Measurements from ENCODE around the gene ITPR2.
A peak's percentile ranks its signal among the peaks of the same experiment; 100 is the strongest.
"Not testable (repeated sequence)": the region's sequence is repeated elsewhere in the genome, so short reads cannot be mapped to it uniquely, and the experiment has no call there.

The ITPR2 gene

DNA sequence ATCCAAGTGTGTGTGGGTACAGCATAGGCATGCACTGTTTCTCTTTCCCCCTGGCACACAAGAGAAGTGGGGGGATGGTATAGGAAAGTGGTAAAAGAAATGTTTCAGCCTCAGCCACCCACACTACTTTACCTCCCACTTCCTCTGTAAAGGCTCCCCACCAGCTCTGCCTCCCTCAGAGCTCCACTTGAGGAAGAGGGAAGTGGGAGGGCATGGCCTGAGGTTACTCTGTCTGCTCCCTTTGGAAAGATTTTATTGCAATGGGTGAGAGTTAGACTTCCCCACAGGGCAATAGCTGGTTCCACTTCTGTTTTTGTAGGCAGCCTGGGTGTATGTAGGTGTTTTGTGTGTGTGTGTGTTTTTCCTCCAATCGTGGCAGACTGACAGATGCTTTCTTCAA lies 492.3 kb downstream of the ITPR2 start:
- DNase-seq (ENCODE audit: low read depth): no peak

DNA sequence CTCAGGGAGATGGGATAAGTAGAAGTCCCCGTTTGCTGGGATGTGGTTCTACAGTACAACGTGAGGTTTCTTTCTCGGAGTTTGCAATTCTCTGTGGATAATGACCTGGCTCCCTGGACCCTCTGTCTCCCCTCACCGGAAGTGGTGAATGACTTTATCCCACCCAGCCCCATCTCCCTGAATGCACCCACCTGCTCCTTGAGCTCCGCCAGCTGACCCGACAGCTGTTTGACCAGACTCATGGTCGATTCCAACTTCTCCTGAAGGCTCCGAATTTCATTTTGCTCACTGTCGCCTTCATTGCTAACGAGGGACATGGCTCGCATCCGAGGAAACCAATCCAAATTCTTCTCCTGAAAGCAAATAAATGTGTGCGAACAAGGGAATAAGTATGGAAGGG lies 493.0 kb downstream of the ITPR2 start:
- no peak for DNase-seq (ENCODE audit: low read depth)

DNA sequence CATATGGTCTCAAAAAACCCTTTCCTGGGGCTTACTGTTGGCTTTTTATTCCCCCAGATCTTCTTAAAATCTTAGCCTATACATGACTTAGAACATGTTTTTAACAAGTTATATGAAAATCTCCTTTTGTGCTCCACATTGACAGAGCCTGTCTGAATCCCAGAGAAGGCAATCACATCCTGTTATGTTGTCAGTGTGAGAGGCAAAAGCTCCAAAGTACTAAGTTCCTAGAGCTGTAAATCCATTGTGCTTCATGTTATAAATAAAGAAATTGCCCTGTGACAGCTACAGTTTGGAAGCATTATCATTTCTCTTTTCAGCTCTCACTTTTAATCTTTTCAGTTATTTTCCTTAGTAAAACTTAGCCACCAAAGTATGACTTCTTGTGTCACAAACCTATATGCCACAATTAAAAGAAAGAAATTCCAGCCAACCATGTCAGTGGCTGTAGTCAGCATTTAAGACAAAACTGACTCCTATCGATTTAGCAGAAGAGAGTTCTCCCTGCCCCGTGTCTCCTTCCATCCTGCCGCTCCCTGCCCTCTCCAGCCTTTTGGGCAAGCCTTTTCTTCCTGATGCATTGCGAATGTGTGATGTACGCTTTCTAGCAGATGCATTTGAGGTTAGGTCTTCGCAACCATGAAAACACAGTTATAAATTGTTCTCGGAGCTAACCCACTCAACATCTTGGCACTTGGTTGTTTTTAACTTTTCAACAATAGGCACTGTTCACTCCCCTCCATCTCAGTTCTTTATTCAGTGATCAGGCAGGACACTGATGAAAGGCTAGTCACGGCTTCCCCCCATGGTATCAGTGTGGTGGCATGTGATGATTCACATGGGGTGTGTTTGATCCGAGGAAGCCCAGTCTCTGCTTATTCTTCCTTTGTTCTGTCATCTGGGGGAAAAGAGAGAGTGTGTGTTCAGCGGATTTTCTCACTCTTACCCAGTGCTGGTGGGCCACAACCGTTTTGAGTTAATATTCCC lies 494.1 kb downstream of the ITPR2 start:
- no peak for DNase-seq (ENCODE audit: low read depth)

DNA sequence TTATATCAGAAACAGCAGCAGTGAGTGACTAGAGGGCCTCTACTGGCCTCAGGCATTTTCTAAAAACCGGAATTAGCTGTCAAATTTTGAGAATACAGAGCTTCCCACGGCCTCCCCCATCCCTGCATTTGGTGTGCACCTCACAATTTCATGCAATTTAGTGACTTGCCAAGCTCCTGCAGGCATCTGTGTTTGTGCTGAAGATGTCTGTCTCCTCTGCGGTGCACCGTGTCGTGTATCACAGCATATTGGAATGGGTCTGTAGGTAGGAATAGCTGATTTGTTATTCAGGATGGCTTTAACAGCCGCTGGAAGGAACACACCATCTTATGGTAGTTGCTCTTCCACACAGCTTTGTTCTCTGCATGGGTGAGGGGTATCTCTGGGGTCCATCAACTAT lies 497.3 kb downstream of the ITPR2 start:
- no peak for DNase-seq (ENCODE audit: low read depth)

DNA sequence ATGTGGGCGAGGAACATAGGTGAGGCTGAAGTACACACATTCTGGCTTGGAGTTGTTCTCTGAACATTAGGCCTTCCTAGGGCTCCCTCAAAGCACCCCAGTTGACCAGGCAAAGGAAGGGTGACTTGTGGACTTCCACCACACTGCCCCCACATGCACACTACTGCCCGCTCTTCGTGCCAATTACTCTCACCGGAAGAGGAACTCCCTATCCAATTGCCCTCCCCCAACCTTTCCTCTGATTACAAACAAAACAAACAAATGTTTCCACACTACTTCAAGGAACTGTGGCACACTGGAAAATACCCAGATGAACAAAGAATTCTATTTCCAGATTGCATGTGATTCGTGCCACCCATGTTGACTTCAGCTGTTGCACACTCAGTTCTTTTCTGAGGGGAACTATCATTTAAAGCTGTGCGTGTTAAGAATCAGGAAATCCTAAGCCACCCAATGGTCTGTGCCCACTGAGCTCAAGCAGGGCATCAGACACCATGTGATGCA lies 498.3 kb downstream of the ITPR2 start:
- DNase-seq (ENCODE audit: low read depth): no peak

DNA sequence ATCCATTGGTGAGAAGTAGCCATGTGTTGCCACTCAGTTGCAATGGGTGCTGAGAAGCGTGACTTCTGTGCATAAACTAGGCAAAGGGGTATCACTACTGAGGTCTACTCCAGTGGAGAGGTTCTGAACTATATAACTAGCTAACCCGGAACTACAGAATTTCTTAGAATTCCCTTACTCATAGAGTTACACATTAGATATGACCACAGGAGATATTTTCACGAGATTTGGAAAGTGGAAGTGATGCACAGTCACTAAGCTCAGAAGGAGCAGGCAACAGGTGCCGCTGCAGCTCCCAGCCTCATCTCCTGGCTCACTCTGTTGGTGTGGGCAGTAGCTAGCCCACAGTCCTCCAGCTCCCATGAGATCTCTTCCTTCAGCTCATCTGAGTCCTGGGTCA lies 501.0 kb downstream of the ITPR2 start:
- DNase-seq (ENCODE audit: low read depth): no peak

DNA sequence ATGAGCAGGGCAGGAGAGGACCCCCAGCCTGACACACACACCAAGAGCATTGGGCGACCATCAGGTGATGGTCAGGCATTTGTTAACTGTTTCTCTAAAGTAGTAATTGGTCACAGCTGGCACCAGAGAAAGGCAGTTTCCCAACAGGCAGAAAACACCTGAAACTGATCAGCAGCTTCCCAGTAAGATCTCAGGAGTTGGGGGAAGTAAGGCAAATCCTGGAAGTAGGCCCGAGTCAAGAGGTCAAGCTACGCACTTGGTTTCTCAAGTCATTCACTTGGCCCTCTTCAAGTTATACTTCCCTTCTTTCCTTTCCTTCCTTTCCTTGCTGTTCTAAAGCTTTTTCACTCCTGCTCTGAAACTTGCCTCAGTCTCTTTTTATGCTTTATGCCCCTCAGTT lies 501.9 kb downstream of the ITPR2 start:
- DNase-seq (ENCODE audit: low read depth): no peak

DNA sequence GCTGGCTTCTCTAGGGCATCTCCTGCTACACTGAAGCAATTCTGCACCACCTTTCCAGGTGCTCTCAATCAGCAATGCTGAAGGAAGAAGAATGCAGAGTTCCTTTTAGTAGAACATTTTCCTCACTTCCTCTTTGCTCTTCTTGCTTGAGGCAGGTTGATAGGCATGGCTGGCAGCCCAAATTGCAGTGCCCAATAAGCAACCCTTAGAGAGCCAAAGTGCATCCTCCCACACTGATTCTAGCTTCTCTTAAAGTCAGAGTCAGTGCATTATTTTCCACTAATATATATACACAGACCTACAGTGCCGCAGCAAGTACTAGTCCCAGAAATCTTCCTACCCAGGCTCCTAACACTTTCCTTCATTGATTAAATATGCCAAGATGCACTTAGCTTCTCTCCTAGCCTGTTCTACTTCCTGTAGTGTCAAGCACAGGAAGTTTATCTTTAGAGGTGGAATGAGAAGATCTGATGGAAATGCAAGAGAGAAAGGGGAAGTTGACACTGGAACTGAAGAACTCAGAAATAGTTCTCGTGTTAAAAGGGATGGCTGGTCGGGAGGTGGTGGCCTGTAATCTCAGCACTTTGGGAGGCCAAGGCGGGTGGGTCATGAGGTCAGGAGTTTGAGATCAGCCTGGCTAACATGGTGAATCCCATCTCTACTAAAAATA lies 504.9 kb downstream of the ITPR2 start:
- no peak for DNase-seq (ENCODE audit: low read depth)

DNA sequence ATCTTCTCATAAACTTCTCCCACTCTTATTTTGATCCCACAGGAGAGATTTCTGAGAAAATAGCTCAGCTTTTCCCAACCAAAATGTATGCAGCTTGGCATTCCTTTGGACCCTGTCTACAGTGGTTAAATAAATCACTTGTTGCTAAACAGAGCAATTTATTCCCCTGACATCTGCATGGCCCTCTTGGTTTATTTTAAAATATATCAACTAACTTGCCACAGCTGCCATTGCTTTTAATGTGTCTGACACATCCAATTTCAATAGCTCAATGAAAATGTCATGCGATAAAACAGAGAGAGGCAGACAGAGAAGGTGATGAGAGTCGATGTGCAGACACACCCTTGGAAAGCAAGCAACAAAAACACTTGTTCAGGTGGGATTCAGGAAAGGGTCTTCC lies 509.3 kb downstream of the ITPR2 start:
- no peak for DNase-seq (ENCODE audit: low read depth)

DNA sequence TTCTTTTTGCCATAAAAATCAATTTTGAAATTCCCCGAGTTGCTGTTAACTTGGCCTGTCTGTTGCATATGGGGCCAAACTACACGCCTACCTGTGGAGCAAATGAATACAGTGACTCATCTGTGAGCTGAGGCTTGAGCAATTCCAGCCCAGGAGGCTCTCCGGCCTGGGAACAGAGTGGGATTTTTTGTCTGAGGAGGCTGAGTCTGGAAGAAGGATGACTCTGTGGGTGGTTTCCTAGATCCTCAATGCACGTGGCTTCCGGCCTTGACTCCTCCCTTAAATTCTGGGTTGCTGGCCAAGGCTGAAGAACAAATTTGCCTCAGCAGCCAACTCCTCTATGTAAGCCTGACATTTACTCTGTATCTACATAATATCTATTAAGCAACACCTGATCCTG lies 513.5 kb downstream of the ITPR2 start:
- peak; percentile 83 for DNase-seq (ENCODE audit: low read depth)

DNA sequence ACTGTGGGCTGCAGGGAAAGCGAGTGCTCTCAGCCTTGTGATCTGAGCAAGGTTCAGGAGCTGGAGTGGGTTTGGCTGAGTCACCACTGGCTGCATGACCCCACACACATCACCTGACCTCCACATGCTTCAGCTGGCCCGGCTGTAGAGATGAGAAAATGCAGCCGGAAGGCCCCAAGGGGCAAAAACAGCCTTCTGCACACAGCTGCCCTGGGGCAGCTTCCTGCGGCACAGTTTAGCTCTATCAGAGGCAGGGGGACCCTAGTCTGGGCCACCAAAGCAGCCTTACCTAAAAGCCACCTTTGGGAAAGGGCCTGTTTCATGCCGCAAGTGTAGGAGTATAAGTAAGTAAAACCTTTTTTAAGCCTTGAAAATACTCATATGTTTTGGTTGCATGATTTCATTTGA lies 514.3 kb downstream of the ITPR2 start:
- DNase-seq (ENCODE audit: low read depth): peak; percentile 65

DNA sequence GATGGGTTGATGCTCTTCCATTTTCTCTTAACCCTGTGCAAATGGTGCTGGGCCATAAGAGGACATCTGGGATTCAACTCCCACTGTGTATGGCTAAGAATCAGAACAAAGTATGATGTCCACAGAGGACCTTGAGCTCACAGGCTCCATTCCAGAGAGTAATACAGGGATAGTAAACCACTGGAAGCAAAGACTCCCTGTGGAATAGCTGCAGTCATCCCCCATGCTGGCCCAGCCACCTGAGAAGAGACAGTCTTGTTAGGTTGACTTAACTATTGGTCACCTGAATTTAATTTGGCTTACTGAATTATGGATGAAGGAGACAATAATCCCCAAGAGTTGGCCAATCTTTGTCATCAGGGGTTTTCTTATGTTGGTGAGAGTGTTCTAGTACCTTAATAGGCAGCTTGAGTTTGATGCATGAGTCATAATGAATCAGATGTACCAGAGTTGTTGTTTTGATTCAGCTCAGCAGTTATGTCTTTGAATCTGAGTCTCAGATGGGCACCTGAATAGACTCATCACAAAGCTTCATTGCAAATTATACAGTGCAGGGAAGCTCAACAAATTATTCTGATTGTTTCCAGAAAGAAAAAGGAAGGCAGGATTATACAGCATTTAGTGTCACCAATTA lies 514.9 kb downstream of the ITPR2 start:
- peak; percentile 43 for DNase-seq (ENCODE audit: low read depth)

DNA sequence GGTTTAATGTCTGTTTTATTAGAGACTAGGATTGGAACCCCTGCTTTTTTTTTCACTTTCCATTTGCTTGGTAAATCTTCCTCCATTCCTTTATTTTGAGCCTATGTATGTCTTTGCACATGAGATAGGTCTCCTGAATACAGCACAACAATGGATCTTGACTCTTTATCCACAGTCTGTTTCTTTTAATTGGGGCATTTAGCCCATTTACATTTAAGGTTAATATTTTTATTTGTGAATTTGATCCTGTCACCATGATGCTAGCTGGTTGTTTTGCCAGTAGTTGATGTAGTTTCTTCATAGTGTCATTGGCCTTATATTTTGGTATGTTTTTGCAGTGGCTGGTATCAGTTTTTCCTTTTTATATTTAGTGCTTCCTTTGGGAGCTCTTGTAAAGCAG lies 518.9 kb downstream of the ITPR2 start:
- DNase-seq (ENCODE audit: low read depth): not testable (repeated sequence)

DNA sequence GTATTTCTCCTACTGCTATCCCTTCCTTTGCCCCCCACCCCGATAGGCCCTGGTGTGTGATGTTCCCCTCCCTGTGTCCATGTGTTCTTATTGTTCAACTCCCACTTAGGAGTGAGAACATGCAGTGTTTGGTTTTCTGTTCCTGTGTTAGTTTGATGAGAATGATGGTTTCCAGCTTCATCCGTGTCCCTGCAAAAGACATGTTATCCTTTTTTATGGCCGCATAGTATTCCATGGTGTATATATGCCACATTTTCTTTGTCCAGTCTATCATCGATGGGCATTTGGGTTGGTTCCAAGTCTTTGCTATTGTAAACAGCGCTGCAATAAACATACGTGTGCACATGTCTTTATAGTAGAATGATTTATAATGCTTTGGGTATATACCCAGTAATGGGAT lies 522.5 kb downstream of the ITPR2 start:
- not testable (repeated sequence) for DNase-seq (ENCODE audit: low read depth)

DNA sequence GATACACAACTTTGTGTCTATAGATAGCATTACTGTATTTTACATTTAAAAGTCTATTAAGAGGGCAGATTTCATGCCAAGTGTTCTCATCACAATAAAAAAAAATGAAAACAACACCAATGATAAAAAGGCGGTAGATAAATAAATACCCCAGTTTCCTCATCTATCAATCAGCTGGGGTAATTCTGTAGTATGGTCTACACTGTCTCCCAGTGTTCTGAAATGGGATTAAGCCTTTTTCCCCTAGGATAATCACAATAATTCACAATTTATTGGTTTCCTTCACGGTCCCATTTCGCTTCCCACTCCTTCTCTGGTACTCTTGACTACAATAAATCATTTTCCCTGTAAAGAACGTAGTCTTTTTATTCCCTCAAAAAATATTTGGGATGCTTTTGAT lies 523.4 kb downstream of the ITPR2 start:
- no peak for DNase-seq (ENCODE audit: low read depth)

DNA sequence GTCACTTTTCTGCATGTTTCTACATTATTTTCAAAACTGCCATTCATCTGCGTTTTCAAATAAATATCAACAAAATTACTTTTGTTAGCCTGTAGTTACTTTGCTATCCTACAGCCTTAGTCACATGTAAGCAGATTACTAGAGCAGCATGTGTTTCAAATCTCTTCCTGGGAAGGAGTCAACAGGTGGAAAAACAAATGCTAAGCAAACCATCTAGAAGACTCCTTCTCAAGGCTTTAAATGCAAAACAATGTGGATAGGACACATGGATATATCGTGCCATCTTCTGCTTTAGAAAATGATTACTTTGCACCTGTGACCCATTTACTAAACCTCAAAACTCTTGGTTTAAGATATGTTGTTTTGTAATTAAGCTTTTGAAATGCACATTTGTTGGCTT lies 528.7 kb downstream of the ITPR2 start:
- DNase-seq (ENCODE audit: low read depth): no peak

DNA sequence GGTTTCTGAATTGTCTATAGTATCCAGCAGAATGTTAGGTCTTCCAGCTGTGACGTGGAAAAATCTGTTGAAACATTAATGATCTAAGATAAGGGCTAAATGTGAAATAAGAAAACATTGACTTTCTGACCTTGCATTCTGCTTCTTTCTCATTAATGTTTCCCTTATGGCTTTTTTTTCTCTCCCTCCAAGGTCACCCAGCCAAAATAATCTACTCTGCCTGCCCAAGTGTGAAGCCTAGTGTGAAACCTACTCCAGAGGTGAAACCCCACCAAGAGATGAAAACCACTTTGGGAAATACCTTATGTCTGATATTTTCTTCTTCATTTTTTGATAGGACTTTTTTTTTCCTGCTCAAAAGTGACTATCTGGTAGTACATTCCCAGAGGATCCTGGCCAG lies 529.6 kb downstream of the ITPR2 start:
- no peak for DNase-seq (ENCODE audit: low read depth)

DNA sequence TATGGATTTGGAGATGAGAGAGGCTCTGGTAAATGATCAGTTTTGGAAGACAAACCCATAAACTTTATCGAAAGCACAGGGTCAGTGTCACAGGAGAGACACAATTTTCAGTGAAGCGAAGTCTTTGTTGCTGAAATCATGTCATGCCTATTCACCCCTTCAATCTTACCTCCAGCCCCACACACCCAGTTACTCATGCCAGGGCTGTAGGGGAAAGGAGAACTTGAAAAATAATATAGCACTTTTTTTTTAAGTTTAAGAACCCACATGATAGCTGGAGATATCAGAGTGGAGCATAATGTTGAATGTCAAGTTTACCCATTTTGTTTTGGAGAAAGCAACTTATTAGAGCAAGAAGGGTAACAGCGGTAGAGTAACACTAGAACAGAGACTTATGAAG lies 530.2 kb downstream of the ITPR2 start:
- DNase-seq (ENCODE audit: low read depth): no peak

DNA sequence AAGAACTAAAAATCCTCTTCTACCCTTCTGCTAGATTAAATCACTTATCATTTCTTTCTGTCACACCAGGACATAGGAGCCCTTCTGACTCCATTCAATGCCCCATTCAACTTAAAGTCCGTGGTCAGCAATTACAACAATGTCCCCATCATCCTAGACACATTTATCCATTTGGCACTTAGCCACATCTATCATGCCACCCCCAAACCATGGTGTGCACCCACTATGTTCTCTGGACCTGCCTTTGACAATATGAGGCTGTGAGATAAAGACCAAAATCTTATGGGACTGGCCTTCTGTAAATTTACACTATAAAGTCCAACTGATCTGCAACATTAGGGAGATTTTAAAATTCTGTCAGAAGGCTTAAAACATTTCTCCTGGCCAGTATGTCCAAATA lies 533.2 kb downstream of the ITPR2 start:
- no peak for DNase-seq (ENCODE audit: low read depth)

DNA sequence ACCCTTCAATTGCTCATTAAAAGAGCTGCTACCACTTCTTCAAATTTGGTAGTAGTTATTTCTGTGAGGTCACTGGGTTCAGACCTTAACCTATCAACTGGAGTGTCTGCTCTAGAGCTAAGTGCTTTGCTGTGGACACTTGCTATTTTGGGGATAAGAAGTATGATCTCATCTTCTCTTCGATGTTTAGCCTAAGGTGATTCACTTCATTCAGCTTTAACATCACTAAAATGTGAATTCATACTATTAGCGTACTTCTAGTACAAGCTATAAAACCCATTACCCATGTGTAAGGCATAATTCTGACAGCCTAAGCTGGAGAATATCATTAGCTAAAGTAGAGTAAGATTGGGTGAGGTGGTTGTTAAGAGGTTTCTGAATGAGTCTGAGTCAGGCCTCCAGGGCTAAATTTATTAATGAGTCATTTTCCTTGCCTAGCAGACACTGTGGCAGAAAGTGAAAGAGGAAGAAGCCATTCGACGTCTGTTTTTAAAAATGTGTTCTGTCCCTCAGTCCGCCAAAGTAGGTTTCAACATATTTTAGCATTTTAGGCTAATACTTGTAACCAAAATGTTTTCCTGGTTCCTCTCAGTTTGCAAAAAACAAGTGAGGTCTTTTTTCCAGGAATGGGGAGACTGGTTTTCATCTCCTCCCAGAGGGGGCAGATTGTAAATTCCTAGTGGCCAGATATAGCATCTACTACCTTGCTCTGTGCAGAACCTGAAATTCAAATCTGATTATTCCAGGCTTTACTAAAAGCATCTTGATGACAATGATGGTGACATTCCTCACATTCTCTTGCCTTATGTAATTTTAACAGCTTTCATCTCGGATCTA lies 534.0 kb downstream of the ITPR2 start:
- DNase-seq (ENCODE audit: low read depth): peak; percentile 44

DNA sequence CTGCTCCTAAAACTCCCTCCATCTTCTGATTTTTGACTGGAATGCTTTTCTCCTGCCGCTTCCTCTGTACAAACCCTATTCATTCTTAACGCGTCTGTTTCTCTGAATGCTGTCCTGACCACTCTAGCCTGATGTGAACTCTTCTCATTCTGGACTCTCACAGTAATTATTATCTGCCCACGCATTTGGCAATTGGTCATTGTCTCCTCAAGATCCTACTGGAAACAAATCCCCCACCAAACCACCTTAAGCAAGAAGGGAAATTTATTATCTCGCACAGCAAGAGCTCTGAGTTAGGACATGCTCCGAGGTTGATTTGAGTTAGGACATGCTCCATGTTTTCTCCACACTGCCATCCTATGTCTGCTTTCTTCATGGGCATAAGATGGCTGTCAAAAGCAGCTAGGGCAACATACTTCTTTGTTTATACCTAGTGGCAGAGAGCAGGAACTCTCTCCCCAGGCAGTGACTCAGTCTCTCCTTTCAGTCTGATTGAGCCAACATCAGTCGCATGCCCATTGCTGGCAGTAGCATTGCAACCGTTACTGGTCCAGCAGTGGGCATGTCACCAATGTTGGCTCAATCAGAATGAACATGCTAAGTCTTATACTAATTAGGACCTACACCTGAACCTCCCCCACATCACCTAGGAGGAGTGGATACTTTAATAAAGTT lies 535.5 kb downstream of the ITPR2 start:
- no peak for DNase-seq (ENCODE audit: low read depth)

Measured in fibroblast of the conjunctiva (primary cell).